Gastroesophageal sphincter (tissue), 4 donors: ENCODE data around the gene GALNTL6. TPM values are rescaled to one million over a fixed set of nuclear protein-coding genes. Genes with fewer than 3 reads are reported as not detected.

Experiments
- ATAC-seq: fragments of 150-250 bp; one replicate; pipeline ENCODE4 v1.9.1; 2016; ENCODE audit warnings: mild to moderate bottlenecking, moderate library complexity
- H3K27ac ChIP-seq, 4 donors: fragments of 200-600 bp; sonication (generic) in 3 of 4; 1 replicate in 3 of 4; 2 replicates in 1 of 4; pipeline ENCODE4 v1.5.1; 2016 to 2019
- H3K27me3 ChIP-seq: fragments of 200-600 bp; sonication (generic); one replicate; pipeline ENCODE4 v1.5.1; 2019
- H3K36me3 ChIP-seq, 2 donors: fragments of 200-600 bp; sonication (generic); one replicate each; pipeline ENCODE4 v1.5.1; 2019; ENCODE audit warnings: control low read depth in 1 of 2
- H3K4me1 ChIP-seq, 3 donors: fragments of 200-600 bp; sonication (generic); 1 replicate in 2 of 3; 2 replicates in 1 of 3; pipeline ENCODE4 v1.5.1; 2016 to 2019; ENCODE audit warnings: control low read depth in 2 of 3
- H3K4me3 ChIP-seq, 2 donors: fragments of 200-600 bp; sonication (generic); one replicate each; pipeline ENCODE4 v1.5.1; 2019; ENCODE audit warnings: mild to moderate bottlenecking in 1 of 2, moderate library complexity in 1 of 2
- H3K9me3 ChIP-seq, 3 donors: fragments of 200-600 bp; sonication (generic); one replicate each; pipeline ENCODE4 v1.5.1; 2017 to 2019; ENCODE audit warnings: control low read depth in 2 of 3
- EP300 ChIP-seq: sonication (generic); formaldehyde crosslinking; IDR thresholded peaks from one replicate; pipeline ENCODE4 v1.6.1; 2017; ENCODE audit warnings: antibody characterized with exemption, mild to moderate bottlenecking
- POLR2A ChIP-seq, 2 donors: fragments of 450-650 bp; IDR thresholded peaks; one replicate each; pipeline ENCODE4 v1.6.1; 2017; ENCODE audit warnings: antibody characterized with exemption in 2 of 2, mild to moderate bottlenecking in 2 of 2, moderate library complexity in 1 of 2
- POLR2AphosphoS5 ChIP-seq: sonication (generic); formaldehyde crosslinking; IDR thresholded peaks from one replicate; pipeline ENCODE4 v1.6.1; 2017; ENCODE audit warnings: antibody characterized with exemption
- WGBS, 2 donors: methylation state at CpG; one replicate each; pipeline ENCODE4 v1.1.5; 2018; ENCODE audit warnings: low coverage in 1 of 2; 5-methylcytosine and 5-hydroxymethylcytosine counted together
- total RNA-seq, 4 donors: library from RNA; depleted of rRNA; stranded (reverse); fragments of >200 nt; gene quantifications; one replicate each; pipeline ENCODE4 v1.1.0, GENCODE V29; 2016
- TF ChIP-seq, protein P1 (sequence below), 4 experiments: fragments of 200-600 bp in 2 of 4; fragments of 450-650 bp in 2 of 4; sonication (generic) in 1 of 4; IDR thresholded peaks; one replicate each; pipeline ENCODE4 v1.5.1; 2017 to 2019; ENCODE audit warnings: antibody characterized with exemption in 4 of 4, mild to moderate bottlenecking in 2 of 4, moderate library complexity in 2 of 4

Gene GALNTL6
- total RNA-seq, 4 donors from 2014 or later: not detected

DNA sequence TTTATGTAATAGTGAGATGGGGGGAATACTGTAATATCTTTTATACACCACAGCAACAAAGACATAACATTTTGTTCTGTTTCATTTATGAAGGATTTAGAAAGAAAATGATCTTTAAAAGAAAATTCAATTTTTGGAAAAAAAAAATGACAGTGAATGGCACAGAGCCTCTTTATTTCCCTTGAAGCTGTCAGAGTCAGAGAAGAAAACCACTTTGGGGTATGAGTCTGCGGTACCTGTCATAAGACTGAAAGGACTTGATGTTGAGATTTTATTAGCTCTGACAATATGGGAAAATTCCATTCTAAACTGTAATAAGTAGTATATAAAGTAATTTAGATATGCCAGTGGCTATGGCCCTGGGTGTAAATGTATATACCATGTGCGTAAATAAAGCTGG, 134.8 kb downstream of the GALNTL6 start:
- TF ChIP-seq EP300: no peak
- no peak for TF ChIP-seq POLR2A (IDR thresholded peaks at IDR 0.05)
- TF ChIP-seq, protein P1, sequence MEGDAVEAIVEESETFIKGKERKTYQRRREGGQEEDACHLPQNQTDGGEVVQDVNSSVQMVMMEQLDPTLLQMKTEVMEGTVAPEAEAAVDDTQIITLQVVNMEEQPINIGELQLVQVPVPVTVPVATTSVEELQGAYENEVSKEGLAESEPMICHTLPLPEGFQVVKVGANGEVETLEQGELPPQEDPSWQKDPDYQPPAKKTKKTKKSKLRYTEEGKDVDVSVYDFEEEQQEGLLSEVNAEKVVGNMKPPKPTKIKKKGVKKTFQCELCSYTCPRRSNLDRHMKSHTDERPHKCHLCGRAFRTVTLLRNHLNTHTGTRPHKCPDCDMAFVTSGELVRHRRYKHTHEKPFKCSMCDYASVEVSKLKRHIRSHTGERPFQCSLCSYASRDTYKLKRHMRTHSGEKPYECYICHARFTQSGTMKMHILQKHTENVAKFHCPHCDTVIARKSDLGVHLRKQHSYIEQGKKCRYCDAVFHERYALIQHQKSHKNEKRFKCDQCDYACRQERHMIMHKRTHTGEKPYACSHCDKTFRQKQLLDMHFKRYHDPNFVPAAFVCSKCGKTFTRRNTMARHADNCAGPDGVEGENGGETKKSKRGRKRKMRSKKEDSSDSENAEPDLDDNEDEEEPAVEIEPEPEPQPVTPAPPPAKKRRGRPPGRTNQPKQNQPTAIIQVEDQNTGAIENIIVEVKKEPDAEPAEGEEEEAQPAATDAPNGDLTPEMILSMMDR (IDR thresholded peaks at IDR 0.05): no peak
- TF ChIP-seq POLR2AphosphoS5: no peak
- ATAC-seq: no peak
- Histone ChIP-seq H3K4me3 (no peak overlapping the region), H3K4me1 (no peaks in the 10 kb centered on the region), H3K36me3 (no peaks in the 10 kb centered on the region), H3K9me3 (no peaks in the 10 kb centered on the region), H3K27ac (no peak overlapping the region), H3K27me3 (no peaks in the 10 kb centered on the region)
- WGBS, 2 donors: 83% methylated on average over 2 of the region's 2 CpGs

DNA sequence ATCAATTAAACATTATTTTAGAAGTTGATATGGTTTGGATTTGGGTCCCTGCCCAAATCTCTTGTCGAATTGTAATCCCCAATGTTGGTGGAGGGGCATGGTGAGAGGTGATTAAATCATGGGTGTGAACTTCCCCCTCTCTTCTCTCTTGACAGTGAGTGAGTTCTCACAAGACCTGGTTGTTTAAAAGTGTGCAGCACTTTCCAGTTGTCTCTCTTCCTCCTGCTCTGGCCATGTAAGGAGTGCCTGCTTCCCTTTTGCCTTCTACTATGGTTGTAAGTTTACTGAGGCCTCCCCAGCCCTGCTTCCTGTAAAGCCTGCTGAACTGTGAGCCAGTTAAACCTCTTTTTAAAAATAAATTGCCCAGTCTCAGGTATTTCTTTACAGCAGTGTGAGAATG, 141.4 kb downstream of the GALNTL6 start:
- ATAC-seq: no peak
- TF ChIP-seq POLR2A (IDR thresholded peaks at IDR 0.05) (no peak), EP300 (no peak), POLR2AphosphoS5 (no peak)
- TF ChIP-seq, protein P1 (IDR thresholded peaks at IDR 0.05): no peak
- no peak overlapping the region for H3K4me3 ChIP-seq
- H3K27me3 ChIP-seq: no peaks in the 10 kb centered on the region
- no peaks in the 10 kb centered on the region for H3K4me1 ChIP-seq
- H3K27ac ChIP-seq: no peak overlapping the region
- 33 to 50% methylated on average over 1 of the region's 1 CpG for WGBS, 2 donors
- H3K9me3 ChIP-seq: no peaks in the 10 kb centered on the region
- H3K36me3 ChIP-seq: no peaks in the 10 kb centered on the region

DNA sequence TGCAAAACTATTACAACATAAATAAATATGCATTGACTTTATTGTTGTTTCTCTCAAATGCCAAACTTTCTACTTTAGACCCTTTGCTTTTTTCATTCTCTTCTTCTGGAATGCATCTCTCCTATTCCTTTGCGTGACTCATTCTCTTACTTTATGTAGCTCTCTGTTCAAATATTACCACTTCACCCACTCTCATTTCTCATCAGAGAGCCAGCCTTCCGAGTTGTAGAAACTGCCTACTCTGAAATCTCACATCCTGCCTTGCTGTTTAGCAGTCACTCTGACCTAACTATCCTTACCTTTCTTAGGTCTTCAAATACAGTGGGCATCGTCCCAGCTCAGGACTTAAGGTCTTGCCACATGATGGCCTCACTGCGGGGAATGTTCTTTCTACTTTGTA, 143.5 kb downstream of the GALNTL6 start:
- H3K9me3 ChIP-seq: no peaks in the 10 kb centered on the region
- no peaks in the 10 kb centered on the region for H3K27me3 ChIP-seq
- WGBS, 2 donors: 66 to 78% methylated on average over 4 of the region's 4 CpGs
- ATAC-seq: no peak
- no peak overlapping the region for H3K4me3 ChIP-seq
- TF ChIP-seq POLR2AphosphoS5 (no peak), EP300 (no peak), POLR2A (IDR thresholded peaks at IDR 0.05) (no peak)
- TF ChIP-seq, protein P1 (IDR thresholded peaks at IDR 0.05): no peak
- no peak overlapping the region for H3K27ac ChIP-seq
- H3K4me1 ChIP-seq: no peaks in the 10 kb centered on the region
- H3K36me3 ChIP-seq: no peaks in the 10 kb centered on the region

DNA sequence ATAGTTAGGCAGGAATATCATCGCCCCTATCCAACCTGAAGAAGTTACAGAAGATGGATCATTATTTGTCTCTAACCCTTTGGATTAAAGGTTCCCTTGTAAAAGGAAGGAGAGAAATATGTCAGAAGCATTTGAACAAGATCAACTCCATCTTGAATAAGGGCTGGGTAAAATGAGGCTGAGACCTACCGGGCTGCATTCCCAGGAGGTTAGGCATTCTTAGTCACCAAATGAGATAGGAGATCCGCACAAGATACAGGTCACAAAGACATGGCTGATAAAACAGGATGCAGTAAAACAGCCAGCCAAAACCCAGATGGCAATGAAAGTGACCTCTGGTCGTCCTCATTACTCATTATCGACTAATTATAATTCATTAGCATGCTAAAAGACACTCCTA, 148.9 kb downstream of the GALNTL6 start:
- H3K4me1 ChIP-seq: no peaks in the 10 kb centered on the region
- 75 to 90% methylated on average over 5 of the region's 5 CpGs for WGBS, 2 donors
- no peak for ATAC-seq

DNA sequence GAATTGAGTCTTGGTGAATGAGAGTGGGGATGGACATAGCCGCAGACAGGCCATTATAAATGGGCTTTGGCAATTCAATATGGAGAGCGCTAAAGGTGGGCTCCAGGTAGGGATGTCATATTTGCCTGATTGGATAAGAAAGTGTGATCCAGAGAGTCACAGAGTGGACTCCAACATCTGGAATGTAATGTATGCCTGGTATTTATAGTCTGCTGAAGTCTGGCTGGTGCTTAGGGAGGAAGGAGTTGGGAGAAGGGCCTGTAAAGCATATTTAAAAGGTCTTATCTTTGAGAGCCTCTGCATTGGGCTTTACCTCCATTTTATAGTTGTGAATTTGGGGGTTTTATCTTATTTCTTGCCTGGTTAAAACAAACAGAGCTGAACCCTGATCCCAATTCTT, 153.2 kb downstream of the GALNTL6 start:
- H3K27ac ChIP-seq: no peak overlapping the region
- TF ChIP-seq EP300 (no peak), POLR2A (IDR thresholded peaks at IDR 0.05) (no peak), POLR2AphosphoS5 (no peak)
- TF ChIP-seq, protein P1 (IDR thresholded peaks at IDR 0.05): no peak
- ATAC-seq: no peak

More for the DNA sequence above, 148.9 kb downstream of the GALNTL6 start:
- TF ChIP-seq POLR2A (IDR thresholded peaks at IDR 0.05) (no peak), EP300 (no peak), POLR2AphosphoS5 (no peak)
- TF ChIP-seq, protein P1 (IDR thresholded peaks at IDR 0.05): no peak
- Histone ChIP-seq H3K36me3 (no peaks in the 10 kb centered on the region), H3K9me3 (no peaks in the 10 kb centered on the region), H3K4me3 (no peak overlapping the region), H3K27me3 (no peaks in the 10 kb centered on the region), H3K27ac (no peak overlapping the region)

More for the DNA sequence above, 153.2 kb downstream of the GALNTL6 start:
- no peaks in the 10 kb centered on the region for H3K9me3 ChIP-seq
- WGBS, 2 donors: 50 to 100% methylated on average over 2 of the region's 2 CpGs
- H3K36me3 ChIP-seq: no peaks in the 10 kb centered on the region
- no peaks in the 10 kb centered on the region for H3K27me3 ChIP-seq
- H3K4me3 ChIP-seq: no peak overlapping the region
- H3K4me1 ChIP-seq: no peaks in the 10 kb centered on the region
